Nephron progenitor cell (in vitro differentiated cells): Measurements from ENCODE around the gene GLRX5.

Experiments
- DNase-seq: peaks from one replicate; pipeline ENCODE4 v3.0.0; 2021
- H3K27ac Mint-ChIP-seq: 2 replicates; pipeline ENCODE4 v1.8.0; 2021; ENCODE audit warnings: mild to moderate bottlenecking, moderate library complexity, mixed read lengths
- H3K27me3 Mint-ChIP-seq: 2 replicates; pipeline ENCODE4 v1.8.0; 2021; ENCODE audit warnings: mild to moderate bottlenecking, low read depth, mixed read lengths; ENCODE audit not compliant: poor library complexity
- H3K36me3 Mint-ChIP-seq: 2 replicates; pipeline ENCODE4 v1.8.0; 2021; ENCODE audit warnings: low read depth, mixed read lengths
- H3K4me1 Mint-ChIP-seq: 2 replicates; pipeline ENCODE4 v1.8.0; 2021; ENCODE audit warnings: mixed read lengths
- H3K4me3 Mint-ChIP-seq: 2 replicates; pipeline ENCODE4 v1.8.0; 2021; ENCODE audit warnings: mild to moderate bottlenecking, moderate library complexity, mixed read lengths
- H3K9me3 Mint-ChIP-seq: 2 replicates; pipeline ENCODE4 v1.8.0; 2021; ENCODE audit warnings: mild to moderate bottlenecking, moderate library complexity, mixed read lengths
- TF ChIP-seq, protein P1 (sequence below): fragments of 200-600 bp; sonication (generic); IDR thresholded peaks from 2 replicates; pipeline ENCODE4 v1.5.0; 2021; ENCODE audit warnings: antibody characterized with exemption

GLRX5 gene

DNA sequence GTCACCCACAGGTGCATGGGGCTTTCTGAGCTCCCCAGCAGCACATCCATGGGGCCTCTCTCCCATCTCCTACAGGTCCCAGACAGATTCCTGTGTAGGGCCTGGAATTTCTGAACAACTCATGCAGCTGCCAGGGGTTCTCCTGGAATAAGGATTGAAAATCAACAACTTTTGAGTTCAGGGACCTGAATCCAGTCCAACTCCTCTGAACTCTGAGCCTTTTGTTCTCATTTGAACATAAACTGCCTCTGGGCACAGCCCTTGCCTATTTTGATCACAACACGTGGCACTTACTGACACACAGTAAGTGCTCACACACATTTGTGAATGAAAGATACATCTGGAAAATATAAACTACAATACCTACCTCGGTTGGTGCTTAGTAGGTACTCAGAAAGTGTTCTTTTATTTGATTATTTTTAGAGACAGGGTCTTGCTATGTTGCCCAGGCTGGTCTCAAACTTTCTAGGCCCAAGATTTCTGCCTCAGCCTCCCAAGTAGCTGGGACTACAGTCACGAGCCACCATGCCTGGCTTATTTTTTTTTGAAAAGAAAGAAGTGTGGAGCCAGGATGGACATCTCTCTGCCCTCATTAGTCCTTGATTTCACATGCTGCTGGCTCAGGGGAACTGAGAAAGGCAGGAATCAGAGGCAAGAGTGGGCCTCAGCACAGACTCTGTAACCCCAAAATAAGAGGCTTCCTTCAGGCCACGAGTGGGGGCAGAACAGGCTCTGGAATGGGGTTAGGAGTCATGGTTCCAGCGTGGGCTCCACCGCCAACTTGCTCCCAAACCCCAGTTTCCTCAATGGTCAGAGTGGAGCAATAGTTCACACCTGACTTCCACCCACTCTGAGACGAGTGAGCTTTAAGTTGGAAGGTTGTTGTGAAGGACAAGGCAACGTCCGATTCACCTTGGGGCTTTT, 45.4 kb upstream of the GLRX5 start:
- H3K27ac Mint-ChIP-seq: no peak overlapping the region
- peaks cover 10% of the 10 kb centered on the region for H3K4me1 Mint-ChIP-seq
- no peak overlapping the region for H3K4me3 Mint-ChIP-seq
- DNase-seq: no peak
- H3K36me3 Mint-ChIP-seq: no peaks in the 10 kb centered on the region
- peaks cover 8% of the 10 kb centered on the region for H3K9me3 Mint-ChIP-seq
- H3K27me3 Mint-ChIP-seq: peaks cover 27% of the 10 kb centered on the region
- TF ChIP-seq, protein P1, sequence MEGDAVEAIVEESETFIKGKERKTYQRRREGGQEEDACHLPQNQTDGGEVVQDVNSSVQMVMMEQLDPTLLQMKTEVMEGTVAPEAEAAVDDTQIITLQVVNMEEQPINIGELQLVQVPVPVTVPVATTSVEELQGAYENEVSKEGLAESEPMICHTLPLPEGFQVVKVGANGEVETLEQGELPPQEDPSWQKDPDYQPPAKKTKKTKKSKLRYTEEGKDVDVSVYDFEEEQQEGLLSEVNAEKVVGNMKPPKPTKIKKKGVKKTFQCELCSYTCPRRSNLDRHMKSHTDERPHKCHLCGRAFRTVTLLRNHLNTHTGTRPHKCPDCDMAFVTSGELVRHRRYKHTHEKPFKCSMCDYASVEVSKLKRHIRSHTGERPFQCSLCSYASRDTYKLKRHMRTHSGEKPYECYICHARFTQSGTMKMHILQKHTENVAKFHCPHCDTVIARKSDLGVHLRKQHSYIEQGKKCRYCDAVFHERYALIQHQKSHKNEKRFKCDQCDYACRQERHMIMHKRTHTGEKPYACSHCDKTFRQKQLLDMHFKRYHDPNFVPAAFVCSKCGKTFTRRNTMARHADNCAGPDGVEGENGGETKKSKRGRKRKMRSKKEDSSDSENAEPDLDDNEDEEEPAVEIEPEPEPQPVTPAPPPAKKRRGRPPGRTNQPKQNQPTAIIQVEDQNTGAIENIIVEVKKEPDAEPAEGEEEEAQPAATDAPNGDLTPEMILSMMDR: no peak

DNA sequence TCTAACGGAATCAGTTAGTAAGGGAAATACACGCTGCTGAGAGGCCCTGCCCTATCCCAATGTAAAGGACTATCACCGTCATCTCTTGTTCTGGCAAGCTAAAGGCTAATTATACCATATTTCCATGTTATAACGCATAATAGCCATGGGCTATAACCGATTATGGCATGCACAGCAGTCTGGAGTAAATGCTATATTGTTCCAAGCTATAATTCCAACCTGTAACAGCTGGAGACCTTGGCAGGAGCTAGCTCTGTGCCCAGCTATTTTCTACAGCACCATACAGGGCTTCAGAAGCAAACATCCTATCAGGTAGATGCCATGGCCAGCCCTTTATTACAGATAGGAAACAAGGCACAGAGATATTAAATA, 44.7 kb upstream of the GLRX5 start:
- Mint-ChIP-seq H3K4me1 (peaks cover 10% of the 10 kb centered on the region), H3K27ac (no peak overlapping the region), H3K9me3 (peaks cover 8% of the 10 kb centered on the region), H3K27me3 (peaks cover 26% of the 10 kb centered on the region), H3K36me3 (no peaks in the 10 kb centered on the region), H3K4me3 (no peak overlapping the region)
- DNase-seq: no peak
- TF ChIP-seq, protein P1: no peak

DNA sequence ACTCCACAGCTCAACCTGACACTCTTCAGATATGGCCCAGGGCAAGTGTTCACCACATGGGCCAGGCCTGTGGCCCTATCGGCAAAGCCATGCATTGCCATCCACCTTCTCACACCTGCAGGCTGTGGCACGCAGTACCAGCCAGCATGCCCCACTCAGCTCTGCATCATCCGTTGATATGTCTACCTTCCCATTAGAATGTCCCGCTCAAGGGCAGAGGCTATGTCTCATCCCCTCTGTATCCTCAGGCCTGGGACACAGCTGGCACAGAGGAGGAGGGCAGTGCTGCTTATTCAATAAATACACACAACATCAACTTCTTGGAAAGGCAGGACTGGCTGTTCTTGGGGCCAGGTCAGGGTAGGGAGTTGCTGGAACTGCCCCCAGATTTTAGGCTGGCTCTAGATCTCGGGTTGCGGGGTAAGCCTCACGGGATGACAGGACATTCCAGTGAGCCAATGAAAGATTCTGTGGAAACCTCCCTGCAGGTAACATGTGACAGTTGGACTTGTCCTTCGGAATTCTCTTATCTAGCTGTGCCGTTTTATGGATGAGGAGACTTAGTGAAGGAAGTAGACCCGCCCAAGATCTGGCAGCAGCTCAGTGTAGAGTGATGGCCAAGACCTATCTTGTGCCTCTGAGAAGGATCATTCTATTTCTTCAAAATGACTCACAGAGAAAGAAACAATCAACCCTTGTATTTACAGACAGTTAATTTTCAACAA, 44.0 kb upstream of the GLRX5 start:
- H3K9me3 Mint-ChIP-seq: peaks cover 8% of the 10 kb centered on the region
- H3K27ac Mint-ChIP-seq: no peak overlapping the region
- peaks cover 10% of the 10 kb centered on the region for H3K4me1 Mint-ChIP-seq
- peaks cover 20% of the 10 kb centered on the region for H3K27me3 Mint-ChIP-seq
- DNase-seq: no peak
- TF ChIP-seq, protein P1: no peak
- no peak overlapping the region for H3K4me3 Mint-ChIP-seq
- no peaks in the 10 kb centered on the region for H3K36me3 Mint-ChIP-seq

DNA sequence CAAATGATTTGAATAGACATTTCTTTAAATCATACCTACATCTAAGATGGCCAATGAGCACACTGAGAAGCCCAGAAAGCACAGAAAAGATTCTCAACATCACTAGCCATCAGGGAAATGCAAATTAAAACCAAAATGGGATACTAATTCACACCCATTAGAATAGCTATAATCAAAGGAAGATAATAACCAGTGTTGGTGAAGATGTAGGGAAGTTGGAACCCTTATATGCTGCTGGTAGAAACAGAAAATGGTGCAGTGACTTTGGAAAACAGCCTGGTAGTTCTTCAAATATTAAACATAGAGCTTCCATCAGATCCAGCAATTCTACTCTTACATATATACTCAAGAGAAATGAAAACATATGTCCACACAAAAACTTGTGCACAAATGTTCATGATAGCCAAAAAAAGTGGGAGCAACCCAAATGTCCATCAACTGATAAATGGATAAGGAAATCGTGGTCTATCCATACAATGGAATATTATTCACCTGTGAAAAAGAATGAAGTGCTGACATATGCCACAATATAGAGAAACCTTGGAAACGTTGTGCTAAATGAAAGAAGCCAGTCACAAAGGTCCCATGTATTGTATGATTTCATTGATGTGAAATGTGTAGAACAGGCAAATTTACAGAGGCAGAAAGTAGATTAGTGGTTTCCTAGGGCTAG, 42.8 kb upstream of the GLRX5 start:
- Mint-ChIP-seq H3K9me3 (peaks cover 8% of the 10 kb centered on the region), H3K27ac (no peak overlapping the region), H3K4me3 (no peak overlapping the region), H3K4me1 (peaks cover 17% of the 10 kb centered on the region), H3K27me3 (peaks cover 17% of the 10 kb centered on the region), H3K36me3 (no peaks in the 10 kb centered on the region)
- TF ChIP-seq, protein P1: no peak
- no peak for DNase-seq

DNA sequence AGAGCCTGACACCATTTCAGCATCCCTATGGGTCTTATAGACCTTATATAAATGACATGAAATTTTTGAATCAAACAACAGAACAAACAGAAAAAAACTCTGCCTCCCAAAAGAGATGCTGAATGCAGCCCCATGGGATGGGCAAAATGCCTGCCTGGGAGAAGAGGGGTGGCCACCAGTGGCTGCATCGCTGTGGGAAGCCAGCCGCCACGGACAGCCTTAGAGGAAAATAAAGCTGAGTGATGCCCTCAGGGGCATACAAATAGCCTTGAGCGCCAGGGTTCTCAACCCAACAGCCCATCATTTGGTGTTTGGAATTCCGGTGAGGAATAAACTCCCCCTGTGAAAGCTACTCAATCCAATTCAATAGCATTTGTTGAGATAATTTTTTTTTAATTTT, 41.3 kb upstream of the GLRX5 start:
- H3K4me1 Mint-ChIP-seq: peaks cover 18% of the 10 kb centered on the region
- peaks cover 9% of the 10 kb centered on the region for H3K27me3 Mint-ChIP-seq
- TF ChIP-seq, protein P1: no peak
- no peaks in the 10 kb centered on the region for H3K36me3 Mint-ChIP-seq
- no peak overlapping the region for H3K27ac Mint-ChIP-seq
- peaks cover 8% of the 10 kb centered on the region for H3K9me3 Mint-ChIP-seq
- DNase-seq: no peak
- no peak overlapping the region for H3K4me3 Mint-ChIP-seq
